Measurements from ENCODE around the gene SPATA17. TPM values are rescaled to one million over a fixed set of nuclear protein-coding genes. Genes with fewer than 3 reads are reported as not detected.

SPATA17 gene
- total and polyA plus RNA-seq, 2 of the 8 experiments (the other 6 are each of a cell fraction or from before 2014, with no cell fraction given), result 0.17 to 0.48 TPM

GRCh38 chr1:217585577-217585976, 45.6 kb upstream of the SPATA17 start:
- Histone ChIP-seq H3K14ac (ENCODE audit: insufficient read length) (no peak overlapping the region), H3K36me3 (ENCODE audit: control insufficient read depth in 2 of 4, insufficient read depth in 4 of 4, low read length in 3 of 4) (no peaks in the 10 kb centered on the region), H2BK12ac (ENCODE audit: low read depth, low read length) (no peak overlapping the region), H2BK20ac (ENCODE audit: low read length) (no peak overlapping the region), H3K27ac (ENCODE audit: low read depth, low read length) (no peak overlapping the region), H3K4me3 (ENCODE audit: extremely low read depth in 1 of 4, insufficient read depth in 2 of 4, low read depth in 3 of 4, low read length in 4 of 4) (no peak overlapping the region), H3K4me1 (replicated peaks in 1 of 4; ENCODE audit: control insufficient read depth in 3 of 4, insufficient read depth in 4 of 4, low read length in 3 of 4) (no peaks in the 10 kb centered on the region), H4K5ac (ENCODE audit: insufficient read length, low read depth, low read length) (no peak overlapping the region), H3K27me3 (replicated peaks in 1 of 4; ENCODE audit: control insufficient read depth in 3 of 4, extremely low read depth in 1 of 4, insufficient read depth in 3 of 4, low read length in 3 of 4) (no peaks in the 10 kb centered on the region), H3K18ac (ENCODE audit: extremely low read depth, low read length) (no peak overlapping the region), H2BK120ac (replicated peaks; ENCODE audit: low read depth, low read length) (no peak overlapping the region), H4K91ac (replicated peaks; ENCODE audit: insufficient read length, low read length) (no peak overlapping the region), H4K8ac (ENCODE audit: extremely low read depth, insufficient read depth, low read length) (no peak overlapping the region), H3K4me2 (ENCODE audit: insufficient read depth in 1 of 2, low read depth in 2 of 2, low read length in 2 of 2) (no peak overlapping the region), H3K9ac (replicated peaks in 1 of 4; ENCODE audit: extremely low read depth in 1 of 4, low read depth in 3 of 4, low read length in 3 of 4) (no peak overlapping the region), H2BK5ac (ENCODE audit: low read depth, low read length) (no peak overlapping the region), H3K4ac (replicated peaks; ENCODE audit: insufficient read length, low read depth, low read length) (no peak overlapping the region), H3K56ac (replicated peaks; ENCODE audit: insufficient read length, low read depth, low read length) (no peak overlapping the region), H3K23me2 (ENCODE audit: low read depth, low read length) (no peaks in the 10 kb centered on the region), H2BK15ac (ENCODE audit: low read length) (no peak overlapping the region), H2AK5ac (ENCODE audit: low read depth, low read length) (no peak overlapping the region), H3K79me1 (ENCODE audit: low read depth, low read length) (no peaks in the 10 kb centered on the region), H4K20me1 (replicated peaks in 1 of 2; ENCODE audit: control insufficient read depth in 1 of 2, insufficient read depth in 2 of 2, low read length in 2 of 2) (no peaks in the 10 kb centered on the region), H3K9me3 (ENCODE audit: insufficient read depth in 2 of 2, low read depth in 1 of 2, low read length in 1 of 2) (no peaks in the 10 kb centered on the region), H3K23ac (ENCODE audit: insufficient read length) (no peak overlapping the region), H2AFZ (ENCODE audit: low read length) (no peak overlapping the region), H3K79me2 (ENCODE audit: control insufficient read depth in 1 of 2, insufficient read depth in 2 of 2, low read length in 2 of 2) (no peaks in the 10 kb centered on the region)
- 93% methylated on average over 2 of the region's 2 CpGs; no CpG with 5 or more reads in 1 of the 2 experiments for WGBS, 2 experiments (ENCODE audit: extremely low coverage in 1 of 2, insufficient coverage in 1 of 2, insufficient read length in 1 of 2, insufficient replicate concordance in 2 of 2, low coverage in 1 of 2, low lambda C conversion rate in 2 of 2, missing lambda C conversion rate in 1 of 2)
- DNase-seq (ENCODE audit: low read depth in 1 of 2, low spot score in 2 of 2) (no peak), FAIRE-seq (no peak)
- ChIA-PET CTCF (ENCODE audit: partially characterized antibody) (interaction anchor here (0.8 kb wide), 1 partner anchor 244 kb away, joined by 3 read pairs; no protein-coding TSS in a partner anchor), POLR2A (ENCODE audit: partially characterized antibody) (interaction anchor here (1.1 kb wide), 1 partner anchor 13 kb away, joined by 3 read pairs; no protein-coding TSS in a partner anchor)
- TF ChIP-seq SP2 (IDR thresholded peaks at IDR 0.05; ENCODE audit: low read length) (no peak), JUND (IDR thresholded peaks at IDR 0.05; ENCODE audit: low read length) (no peak), ZNF274 (IDR thresholded peaks at IDR 0.05; ENCODE audit: borderline replicate concordance, extremely low read depth, low read length) (no peak), CTBP2 (IDR thresholded peaks at IDR 0.05; ENCODE audit: borderline replicate concordance, insufficient read depth, insufficient read length, low read length) (no peak), USF2 (IDR thresholded peaks at IDR 0.05; ENCODE audit: low read length) (no peak), CREB1 (IDR thresholded peaks at IDR 0.05) (no peak), RXRA (IDR thresholded peaks at IDR 0.05; ENCODE audit: insufficient read depth, low read depth, low read length) (no peak), FOSL1 (IDR thresholded peaks at IDR 0.05; ENCODE audit: insufficient read depth, low read depth, low read length) (no peak), RNF2 (IDR thresholded peaks at IDR 0.05; ENCODE audit: borderline replicate concordance, low read depth, low read length, missing control alignments, poor library complexity, severe bottlenecking) (no peak), CTCF (IDR thresholded peaks at IDR 0.05; ENCODE audit: control extremely low read depth in 1 of 3, insufficient read depth in 1 of 3, low read depth in 1 of 3, low read length in 3 of 3) (no peak)

Measured in H1 (cell line).